H1 (cell line): ENCODE data around the gene RASSF5. TPM values are rescaled to one million over a fixed set of nuclear protein-coding genes. Genes with fewer than 3 reads are reported as not detected.

Experiments used
- CTCF ChIA-PET: fragments of 300-600 bp; sonication (Branson Sonifier 250); formaldehyde crosslinking; loops from one replicate; lab custom pipeline; 2021; ENCODE audit not compliant: partially characterized antibody; lab: Charles Lee
- POLR2A ChIA-PET: fragments of 300-600 bp; sonication (Branson Sonifier 250); formaldehyde crosslinking; loops from one replicate; lab custom pipeline; 2021; ENCODE audit warnings: inconsistent platforms; ENCODE audit not compliant: partially characterized antibody; lab: Charles Lee
- DNase-seq, 2 experiments: peaks; one replicate each; pipeline versions ENCODE4 v3.0.0 to v3.0.0-alpha.2; 2010 to 2022; ENCODE audit warnings: low spot score in 2 of 2, low read depth in 1 of 2, mixed read lengths in 1 of 2
- FAIRE-seq: peaks from 2 replicates; lab custom pipeline; 2011; peaks lifted over from hg19 to GRCh38; lab: Jason Lieb, UNC
- H2AFZ ChIP-seq: 2 replicates; pipeline ENCODE4 v1.8.1; 2012; ENCODE audit warnings: low read length, inconsistent platforms
- H2AK5ac ChIP-seq: 2 replicates; pipeline ENCODE4 v1.6.1; 2013; ENCODE audit warnings: low read depth, low read length
- H2BK120ac ChIP-seq: replicated peaks from 2 replicates; pipeline ENCODE3; 2013; ENCODE audit warnings: low read depth, low read length, inconsistent platforms
- H2BK12ac ChIP-seq: 2 replicates; pipeline ENCODE4 v1.6.1; 2013; ENCODE audit warnings: low read depth, low read length
- H2BK15ac ChIP-seq: 2 replicates; pipeline ENCODE4 v1.6.1; 2013; ENCODE audit warnings: low read length
- H2BK20ac ChIP-seq: 2 replicates; pipeline ENCODE4 v1.6.1; 2013; ENCODE audit warnings: low read length
- H2BK5ac ChIP-seq: 2 replicates; pipeline ENCODE4 v1.6.1; 2013; ENCODE audit warnings: low read depth, low read length
- H3K14ac ChIP-seq: 2 replicates; pipeline ENCODE4 v1.6.1; 2013; ENCODE audit warnings: inconsistent platforms; ENCODE audit not compliant: insufficient read length
- H3K18ac ChIP-seq: 2 replicates; pipeline ENCODE4 v1.6.1; 2013; ENCODE audit warnings: low read length; ENCODE audit errors: extremely low read depth
- H3K23ac ChIP-seq: 2 replicates; pipeline ENCODE4 v1.6.1; 2013; ENCODE audit warnings: inconsistent platforms; ENCODE audit not compliant: insufficient read length
- H3K23me2 ChIP-seq: 2 replicates; pipeline ENCODE4 v1.6.1; 2013; ENCODE audit warnings: low read depth, low read length
- H3K27ac ChIP-seq: 2 replicates; pipeline ENCODE4 v1.6.1; 2011; ENCODE audit warnings: low read depth, low read length, inconsistent platforms
- H3K27me3 ChIP-seq, 4 experiments: replicated peaks in 1 of 4; 1 replicate in 1 of 4; 2 replicates in 3 of 4; pipeline versions ENCODE4 v1.6.1 to v1.8.1; 2011 to 2013; ENCODE audit warnings: low read length in 3 of 4, mild to moderate bottlenecking in 3 of 4, inconsistent platforms in 2 of 4, mixed read lengths in 2 of 4, moderate library complexity in 1 of 4; ENCODE audit not compliant: control insufficient read depth in 3 of 4, insufficient read depth in 3 of 4; ENCODE audit errors: extremely low read depth in 1 of 4
- H3K36me3 ChIP-seq, 4 experiments: 2 replicates each; pipeline versions ENCODE4 v1.6.1 to v1.8.1; 2011 to 2013; ENCODE audit warnings: mild to moderate bottlenecking in 4 of 4, low read length in 3 of 4, moderate library complexity in 2 of 4, control low read depth in 1 of 4, inconsistent platforms in 1 of 4; ENCODE audit not compliant: insufficient read depth in 4 of 4, control insufficient read depth in 2 of 4
- H3K4ac ChIP-seq: replicated peaks from 2 replicates; pipeline ENCODE3; 2013; ENCODE audit warnings: low read length, low read depth, mixed read lengths, inconsistent platforms; ENCODE audit not compliant: insufficient read length
- H3K4me1 ChIP-seq, 4 experiments: replicated peaks in 1 of 4; 1 replicate in 1 of 4; 2 replicates in 3 of 4; pipeline versions ENCODE4 v1.6.1 to v1.8.1; 2011 to 2013; ENCODE audit warnings: low read length in 3 of 4, inconsistent platforms in 2 of 4, mixed read lengths in 1 of 4; ENCODE audit not compliant: insufficient read depth in 4 of 4, control insufficient read depth in 3 of 4
- H3K4me2 ChIP-seq, 2 experiments: 2 replicates each; pipeline versions ENCODE4 v1.6.1 to v1.8.1; 2011 to 2013; ENCODE audit warnings: low read depth in 2 of 2, low read length in 2 of 2, control low read depth in 1 of 2, inconsistent platforms in 1 of 2, mild to moderate bottlenecking in 1 of 2; ENCODE audit not compliant: insufficient read depth in 1 of 2
- H3K4me3 ChIP-seq, 4 experiments: fragments of 200-600, 300-600 bp in 1 of 4; sonication (generic), shearing (Covaris generic), sonication (Bioruptor Twin) in 1 of 4; 2 replicates each; pipeline versions ENCODE4 v1.5.1 to v1.8.1; 2011 to 2016; ENCODE audit warnings: low read length in 4 of 4, low read depth in 3 of 4, control low read depth in 2 of 4, inconsistent platforms in 2 of 4, mild to moderate bottlenecking in 2 of 4, mixed read lengths in 1 of 4, moderate library complexity in 1 of 4; ENCODE audit not compliant: insufficient read depth in 2 of 4; ENCODE audit errors: extremely low read depth in 1 of 4
- H3K56ac ChIP-seq: replicated peaks from 2 replicates; pipeline ENCODE3; 2013; ENCODE audit warnings: low read depth, mild to moderate bottlenecking, mixed read lengths, low read length, inconsistent platforms; ENCODE audit not compliant: insufficient read length
- H3K79me1 ChIP-seq: 2 replicates; pipeline ENCODE4 v1.6.1; 2013; ENCODE audit warnings: low read depth, low read length, control low read depth
- H3K79me2 ChIP-seq, 2 experiments: 2 replicates each; pipeline versions ENCODE4 v1.6.1 to v1.8.1; 2012 to 2013; ENCODE audit warnings: low read length in 2 of 2, mild to moderate bottlenecking in 2 of 2, inconsistent platforms in 1 of 2; ENCODE audit not compliant: insufficient read depth in 2 of 2, control insufficient read depth in 1 of 2
- H3K9ac ChIP-seq, 4 experiments: replicated peaks in 1 of 4; 1 replicate in 1 of 4; 2 replicates in 3 of 4; pipeline versions ENCODE4 v1.6.1 to v1.8.1; 2011 to 2013; ENCODE audit warnings: low read depth in 3 of 4, low read length in 3 of 4, control low read depth in 2 of 4, mild to moderate bottlenecking in 2 of 4, moderate library complexity in 2 of 4, inconsistent platforms in 1 of 4; ENCODE audit errors: extremely low read depth in 1 of 4
- H3K9me3 ChIP-seq, 2 experiments: 2 replicates each; pipeline versions ENCODE4 v1.6.1 to v1.8.1; 2012 to 2013; ENCODE audit warnings: mild to moderate bottlenecking in 2 of 2, moderate library complexity in 2 of 2, control low read depth in 1 of 2, inconsistent platforms in 1 of 2, low read depth in 1 of 2, low read length in 1 of 2, mixed read lengths in 1 of 2; ENCODE audit not compliant: insufficient read depth in 2 of 2
- H4K20me1 ChIP-seq, 2 experiments: replicated peaks in 1 of 2; 2 replicates each; pipeline versions ENCODE3 to v1.8.1; 2011 to 2013; ENCODE audit warnings: inconsistent platforms in 2 of 2, low read length in 2 of 2, mild to moderate bottlenecking in 1 of 2; ENCODE audit not compliant: insufficient read depth in 2 of 2, control insufficient read depth in 1 of 2
- H4K5ac ChIP-seq: 2 replicates; pipeline ENCODE4 v1.6.1; 2013; ENCODE audit warnings: low read length, low read depth, mixed read lengths, inconsistent platforms; ENCODE audit not compliant: insufficient read length
- H4K8ac ChIP-seq: 2 replicates; pipeline ENCODE4 v1.8.0; 2013; ENCODE audit warnings: mild to moderate bottlenecking, moderate library complexity, low read length, inconsistent platforms; ENCODE audit not compliant: insufficient read depth; ENCODE audit errors: extremely low read depth
- H4K91ac ChIP-seq: replicated peaks from 2 replicates; pipeline ENCODE3; 2013; ENCODE audit warnings: low read length, mixed read lengths, inconsistent platforms; ENCODE audit not compliant: insufficient read length
- CEBPB ChIP-seq: IDR thresholded peaks from 2 replicates; pipeline ENCODE4 v1.6.1; 2012; ENCODE audit warnings: low read depth, low read length
- SIX5 ChIP-seq: IDR thresholded peaks from 2 replicates; pipeline ENCODE4 v1.6.1; 2011; ENCODE audit warnings: mild to moderate bottlenecking, low read depth, low read length
- TBP ChIP-seq: IDR thresholded peaks from 2 replicates; pipeline ENCODE4 v1.6.1; 2011; ENCODE audit warnings: low read depth, low read length, improper control_type of control experiment
- YY1 ChIP-seq: IDR thresholded peaks from 2 replicates; pipeline ENCODE4 v1.6.1; 2011; ENCODE audit warnings: low read depth, mild to moderate bottlenecking, low read length
- WGBS, 2 experiments: shearing (Covaris generic) in 1 of 2; methylation state at CpG; one replicate each; pipeline versions ENCODE4 v1.1.6 to v1.1.7; 2013 to 2015; ENCODE audit warnings: low lambda C conversion rate in 2 of 2, mixed read lengths in 2 of 2, inconsistent platforms in 1 of 2, low coverage in 1 of 2, missing lambda C conversion rate in 1 of 2; ENCODE audit not compliant: insufficient replicate concordance in 2 of 2, insufficient coverage in 1 of 2, insufficient read length in 1 of 2; ENCODE audit errors: extremely low coverage in 1 of 2, missing lambda C conversion rate in 1 of 2; 5-methylcytosine and 5-hydroxymethylcytosine counted together
- polyA plus RNA-seq, 7 experiments: library from polyadenylated mRNA; depleted of rRNA in 3 of 7; stranded (reverse) in 5 of 7; unstranded in 2 of 7; fragments of >200 nt in 5 of 7; fragments of 200-250 nt in 2 of 7; gene quantifications; 1 replicate in 5 of 7; 2 replicates in 1 of 7; 4 replicates in 1 of 7; pipeline versions ENCODE4 v1.2.1 to v1.2.3, GENCODE V29; 2011 to 2013; ENCODE audit warnings: missing spikeins in 2 of 7, mixed read lengths in 2 of 7
- total RNA-seq: library from RNA; stranded (reverse); fragmentation: NEBNext Ultra II Directional; extraction: Animal tissue kit (Norgen Biotek cat#: 25700); gene quantifications from 2 replicates; pipeline ENCODE4 v1.2.1, GENCODE V29; 2021

RASSF5 gene
- total and polyA plus RNA-seq, 2 of the 8 experiments (the other 6 are each of a cell fraction or from before 2014, with no cell fraction given), result 0.82 to 1.8 TPM

- Histone ChIP-seq H3K4ac (no peak overlapping the region), H3K9ac (no peak overlapping the region), H2BK120ac (no peak overlapping the region), H3K4me3 (no peak overlapping the region), H3K23ac (no peak overlapping the region), H3K18ac (no peak overlapping the region), H3K79me1 (no peaks in the 10 kb centered on the region), H4K20me1 (peaks cover 0 to 2% of the 10 kb centered on the region in 2 experiments), H3K4me1 (peaks cover 0 to 5% (median 1%) of the 10 kb centered on the region in 4 experiments; a peak in 2 of 7 replicates), H4K5ac (no peak overlapping the region), H3K9me3 (no peaks in the 10 kb centered on the region), H4K91ac (no peak overlapping the region), H3K27ac (no peak overlapping the region), H2BK5ac (no peak overlapping the region), H3K4me2 (no peak overlapping the region), H3K56ac (no peak overlapping the region), H4K8ac (no peak overlapping the region), H2BK15ac (no peak overlapping the region), H3K36me3 (no peaks in the 10 kb centered on the region), H3K79me2 (no peaks in the 10 kb centered on the region), H3K23me2 (no peaks in the 10 kb centered on the region), H3K14ac (no peak overlapping the region), H2AK5ac (no peak overlapping the region), H2BK12ac (no peak overlapping the region), H2BK20ac (no peak overlapping the region), H3K27me3 (no peaks in the 10 kb centered on the region), H2AFZ (no peak overlapping the region)
- DNase-seq (no peak), FAIRE-seq (no peak)
- ChIA-PET POLR2A (interaction anchor here (2.2 kb wide), 1 partner anchor 94 kb away, joined by 6 read pairs; the partner anchor contains the start of gene EIF2D), CTCF (interaction anchor here (0.6 to 5.8 kb wide), 9 partner anchors 11 to 732 kb away, joined by 3 to 29 read pairs (median 10); partner anchors contain the start of gene RASSF5)
- WGBS, 2 experiments, result 94% methylated on average over 8 of the region's 8 CpGs; no CpG with 5 or more reads in 1 of the 2 experiments
- TF ChIP-seq CEBPB, result no peak
- TF ChIP-seq SIX5, result no peak
- no peak for TF ChIP-seq TBP
- TF ChIP-seq YY1, result no peak
Observed at GRCh38 chr1:206517784-206518183, 10.5 kb downstream of the RASSF5 start.
